Memory B cell (primary cell): ENCODE results near the gene NDUFB2.
A peak's percentile ranks its signal among the peaks of the same experiment; 100 is the strongest.
"Not testable (repeated sequence)": the region's sequence is repeated elsewhere in the genome, so short reads cannot be mapped to it uniquely, and the experiment has no call there.

Source experiments
- ATAC-seq: fragments of 150-1000 bp; cut with Tn5 transposase; 2 replicates; pipeline ENCODE4 v1.10.0; 2021; ENCODE audit warnings: low read depth, mild to moderate bottlenecking, moderate library complexity
- DNase-seq, 2 donors: peaks; one replicate each; pipeline ENCODE4 v3.0.0; 2022; ENCODE audit warnings: low spot score in 2 of 2
- H3K27ac Mint-ChIP-seq: one replicate; pipeline ENCODE4 v1.8.0; 2022; ENCODE audit warnings: mild to moderate bottlenecking, moderate library complexity, mixed read lengths
- H3K27me3 Mint-ChIP-seq: one replicate; pipeline ENCODE4 v1.8.0; 2022; ENCODE audit warnings: mixed read lengths
- H3K36me3 Mint-ChIP-seq: one replicate; pipeline ENCODE4 v1.8.0; 2022; ENCODE audit warnings: mild to moderate bottlenecking, mixed read lengths
- H3K4me1 Mint-ChIP-seq: one replicate; pipeline ENCODE4 v1.8.0; 2022; ENCODE audit warnings: mixed read lengths
- H3K4me3 Mint-ChIP-seq: one replicate; pipeline ENCODE4 v1.8.0; 2022; ENCODE audit warnings: mild to moderate bottlenecking, moderate library complexity, mixed read lengths
- H3K9me3 Mint-ChIP-seq: one replicate; pipeline ENCODE4 v1.8.0; 2022; ENCODE audit warnings: mixed read lengths

The NDUFB2 gene

GRCh38 chr7:140662938-140663337 is 33.6 kb upstream of the NDUFB2 start:
- not testable (repeated sequence) for H3K9me3 Mint-ChIP-seq, H3K27me3 Mint-ChIP-seq, H3K4me1 Mint-ChIP-seq, H3K4me3 Mint-ChIP-seq, ATAC-seq, DNase-seq, H3K27ac Mint-ChIP-seq, H3K36me3 Mint-ChIP-seq

- Mint-ChIP-seq H3K4me3 (no peak overlapping the region), H3K9me3 (no peaks in the 10 kb centered on the region), H3K27ac (no peak overlapping the region), H3K27me3 (peaks cover 1% of the 10 kb centered on the region), H3K36me3 (no peaks in the 10 kb centered on the region), H3K4me1 (peaks cover 3% of the 10 kb centered on the region)
- DNase-seq = no peak
- no peak for ATAC-seq
These were observed 29.0 kb upstream of the NDUFB2 start for GRCh38 chr7:140667476-140667875.

- no peak overlapping the region for H3K27ac Mint-ChIP-seq
- H3K4me1 Mint-ChIP-seq = peaks cover 6% of the 10 kb centered on the region
These were observed 27.9 kb upstream of the NDUFB2 start for GRCh38 chr7:140668641-140669040.

GRCh38 chr7:140669352-140669751 is 27.2 kb upstream of the NDUFB2 start:
- H3K36me3 Mint-ChIP-seq = no peaks in the 10 kb centered on the region
- no peak for DNase-seq
- no peak overlapping the region for H3K27ac Mint-ChIP-seq
- H3K4me3 Mint-ChIP-seq = no peak overlapping the region
- H3K27me3 Mint-ChIP-seq = peaks cover 1% of the 10 kb centered on the region
- ATAC-seq = no peak
- peaks cover 11% of the 10 kb centered on the region for H3K4me1 Mint-ChIP-seq
- H3K9me3 Mint-ChIP-seq = no peaks in the 10 kb centered on the region

More at GRCh38 chr7:140668641-140669040, 27.9 kb upstream of the NDUFB2 start:
- no peaks in the 10 kb centered on the region for H3K36me3 Mint-ChIP-seq
- H3K4me3 Mint-ChIP-seq = no peak overlapping the region
- no peaks in the 10 kb centered on the region for H3K9me3 Mint-ChIP-seq
- DNase-seq (no peak), ATAC-seq (no peak)
- peaks cover 1% of the 10 kb centered on the region for H3K27me3 Mint-ChIP-seq

GRCh38 chr7:140669862-140670261 is 26.6 kb upstream of the NDUFB2 start:
- not testable (repeated sequence) for ATAC-seq, H3K36me3 Mint-ChIP-seq, H3K27me3 Mint-ChIP-seq, H3K9me3 Mint-ChIP-seq, H3K27ac Mint-ChIP-seq, DNase-seq, H3K4me3 Mint-ChIP-seq
- peaks cover 16% of the 10 kb centered on the region for H3K4me1 Mint-ChIP-seq

- H3K4me1 Mint-ChIP-seq = peaks cover 22% of the 10 kb centered on the region
- no peak for ATAC-seq
- no peak overlapping the region for H3K4me3 Mint-ChIP-seq
These were observed 26.1 kb upstream of the NDUFB2 start for GRCh38 chr7:140670343-140670935.

GRCh38 chr7:140671966-140672365 is 24.5 kb upstream of the NDUFB2 start:
- H3K27me3 Mint-ChIP-seq = no peaks in the 10 kb centered on the region
- H3K27ac Mint-ChIP-seq = peak overlapping the region; percentile 68
- H3K36me3 Mint-ChIP-seq = no peaks in the 10 kb centered on the region
- H3K4me3 Mint-ChIP-seq = peak overlapping the region; percentile 75
- H3K9me3 Mint-ChIP-seq = no peaks in the 10 kb centered on the region
- peaks cover 32% of the 10 kb centered on the region for H3K4me1 Mint-ChIP-seq
- ATAC-seq = no peak
- DNase-seq = no peak

More at GRCh38 chr7:140670343-140670935, 26.1 kb upstream of the NDUFB2 start:
- Mint-ChIP-seq H3K27ac (no peak overlapping the region), H3K27me3 (peaks cover 1% of the 10 kb centered on the region), H3K36me3 (no peaks in the 10 kb centered on the region), H3K9me3 (no peaks in the 10 kb centered on the region)
- DNase-seq = no peak

GRCh38 chr7:140672382-140673062 is 24.0 kb upstream of the NDUFB2 start, which contains the start of gene ADCK2:
Gene ADCK2 (plus strand): TSS chr7:140672945. CDS start chr7:140673331, 386 bp downstream.
- H3K9me3 Mint-ChIP-seq = no peaks in the 10 kb centered on the region
- no peak for DNase-seq
- H3K4me3 Mint-ChIP-seq = peak within 1 kb of the TSS; percentile 85
- H3K27ac Mint-ChIP-seq = peak within 1 kb of the TSS; percentile 94
- ATAC-seq = peak; percentile 57
- H3K27me3 Mint-ChIP-seq = no peaks in the 10 kb centered on the region
- H3K4me1 Mint-ChIP-seq = peaks cover 33% of the 10 kb centered on the region
- no peaks in the 10 kb centered on the region for H3K36me3 Mint-ChIP-seq

- ATAC-seq (peak; percentile 59), DNase-seq (peak; percentile 52 to 74)
- Mint-ChIP-seq H3K9me3 (no peaks in the 10 kb centered on the region), H3K4me1 (peaks cover 40% of the 10 kb centered on the region), H3K36me3 (peaks cover 6% of the 10 kb centered on the region), H3K4me3 (peak overlapping the region; percentile 85), H3K27me3 (no peaks in the 10 kb centered on the region), H3K27ac (peak overlapping the region; percentile 94)
These were observed 23.3 kb upstream of the NDUFB2 start for GRCh38 chr7:140673063-140673773.

GRCh38 chr7:140673774-140674155 is 22.7 kb upstream of the NDUFB2 start:
- peak overlapping the region; percentile 85 for H3K4me3 Mint-ChIP-seq
- H3K9me3 Mint-ChIP-seq = no peaks in the 10 kb centered on the region
- ATAC-seq (no peak), DNase-seq (no peak)
- H3K27me3 Mint-ChIP-seq = no peaks in the 10 kb centered on the region
- peaks cover 10% of the 10 kb centered on the region for H3K36me3 Mint-ChIP-seq
- peaks cover 45% of the 10 kb centered on the region for H3K4me1 Mint-ChIP-seq
- H3K27ac Mint-ChIP-seq = peak overlapping the region; percentile 94

- Mint-ChIP-seq H3K27ac (peak overlapping the region; percentile 94), H3K36me3 (peaks cover 14% of the 10 kb centered on the region), H3K4me3 (peak overlapping the region; percentile 85), H3K4me1 (peaks cover 45% of the 10 kb centered on the region), H3K27me3 (no peaks in the 10 kb centered on the region), H3K9me3 (no peaks in the 10 kb centered on the region)
- DNase-seq (peak; percentile 25 to 41), ATAC-seq (peak; percentile 53)
These were observed 22.1 kb upstream of the NDUFB2 start for GRCh38 chr7:140674356-140674800.

GRCh38 chr7:140674899-140675701 is 21.4 kb upstream of the NDUFB2 start:
- Mint-ChIP-seq H3K36me3 (peaks cover 14% of the 10 kb centered on the region), H3K27ac (peak overlapping the region; percentile 94), H3K27me3 (no peaks in the 10 kb centered on the region), H3K4me3 (peak overlapping the region; percentile 17), H3K4me1 (peaks cover 45% of the 10 kb centered on the region), H3K9me3 (no peaks in the 10 kb centered on the region)
- ATAC-seq (no peak), DNase-seq (no peak)

- Mint-ChIP-seq H3K4me3 (peak overlapping the region; percentile 45), H3K4me1 (peaks cover 45% of the 10 kb centered on the region), H3K27ac (peak overlapping the region; percentile 85), H3K27me3 (no peaks in the 10 kb centered on the region), H3K9me3 (no peaks in the 10 kb centered on the region), H3K36me3 (peaks cover 18% of the 10 kb centered on the region)
- DNase-seq = no peak
- ATAC-seq = no peak
These were observed 20.8 kb upstream of the NDUFB2 start for GRCh38 chr7:140675726-140676125.
